Peyer's patch (tissue), 4 donors: Measurements from ENCODE around the gene PCDHA11. TPM values are rescaled to one million over a fixed set of nuclear protein-coding genes. Genes with fewer than 3 reads are reported as not detected.
A peak's percentile ranks its signal among the peaks of the same experiment; 100 is the strongest.
"Not testable (repeated sequence)": the region's sequence is repeated elsewhere in the genome, so short reads cannot be mapped to it uniquely, and the experiment has no call there.

Experiments used
- DNase-seq, 3 donors: peaks; one replicate each; pipeline ENCODE4 v3.0.0-alpha.2; 2017 to 2019
- H3K27ac ChIP-seq, 4 donors: fragments of 200-600 bp; sonication (generic); one replicate each; pipeline ENCODE4 v1.5.1; 2016 to 2019
- H3K27me3 ChIP-seq, 2 donors: fragments of 200-600 bp; sonication (generic); one replicate each; pipeline ENCODE4 v1.5.1; 2019
- H3K36me3 ChIP-seq, 3 donors: fragments of 200-600 bp; sonication (generic); one replicate each; pipeline ENCODE4 v1.5.1; 2016 to 2019
- H3K4me1 ChIP-seq, 4 donors: fragments of 200-600 bp; sonication (generic); one replicate each; pipeline ENCODE4 v1.5.1; 2016 to 2019
- H3K4me3 ChIP-seq, 4 donors: fragments of 200-600 bp; sonication (generic); 1 replicate in 3 of 4; 2 replicates in 1 of 4; pipeline ENCODE4 v1.5.1; 2016 to 2019; ENCODE audit warnings: mild to moderate bottlenecking in 1 of 4
- H3K9me3 ChIP-seq, 4 donors: fragments of 200-600 bp; sonication (generic); one replicate each; pipeline ENCODE4 v1.5.1; 2016 to 2019; ENCODE audit warnings: mild to moderate bottlenecking in 1 of 4
- POLR2A ChIP-seq, 2 donors: fragments of 450-650 bp; IDR thresholded peaks; one replicate each; pipeline ENCODE4 v1.5.1; 2017; ENCODE audit warnings: antibody characterized with exemption in 2 of 2, mild to moderate bottlenecking in 2 of 2, moderate library complexity in 2 of 2
- total RNA-seq, 4 donors: library from RNA; depleted of rRNA; stranded (reverse); fragments of >200 nt; gene quantifications; one replicate each; pipeline ENCODE4 v1.1.0, GENCODE V29; 2016
- TF ChIP-seq, protein P1 (sequence below), 6 experiments: fragments of 450-650 bp in 4 of 6; fragments of 200-600 bp in 2 of 6; sonication (generic) in 1 of 6; IDR thresholded peaks; one replicate each; pipeline ENCODE4 v1.5.1; 2017 to 2019; ENCODE audit warnings: antibody characterized with exemption in 6 of 6, mild to moderate bottlenecking in 3 of 6, moderate library complexity in 1 of 6

Gene PCDHA11, protein sequence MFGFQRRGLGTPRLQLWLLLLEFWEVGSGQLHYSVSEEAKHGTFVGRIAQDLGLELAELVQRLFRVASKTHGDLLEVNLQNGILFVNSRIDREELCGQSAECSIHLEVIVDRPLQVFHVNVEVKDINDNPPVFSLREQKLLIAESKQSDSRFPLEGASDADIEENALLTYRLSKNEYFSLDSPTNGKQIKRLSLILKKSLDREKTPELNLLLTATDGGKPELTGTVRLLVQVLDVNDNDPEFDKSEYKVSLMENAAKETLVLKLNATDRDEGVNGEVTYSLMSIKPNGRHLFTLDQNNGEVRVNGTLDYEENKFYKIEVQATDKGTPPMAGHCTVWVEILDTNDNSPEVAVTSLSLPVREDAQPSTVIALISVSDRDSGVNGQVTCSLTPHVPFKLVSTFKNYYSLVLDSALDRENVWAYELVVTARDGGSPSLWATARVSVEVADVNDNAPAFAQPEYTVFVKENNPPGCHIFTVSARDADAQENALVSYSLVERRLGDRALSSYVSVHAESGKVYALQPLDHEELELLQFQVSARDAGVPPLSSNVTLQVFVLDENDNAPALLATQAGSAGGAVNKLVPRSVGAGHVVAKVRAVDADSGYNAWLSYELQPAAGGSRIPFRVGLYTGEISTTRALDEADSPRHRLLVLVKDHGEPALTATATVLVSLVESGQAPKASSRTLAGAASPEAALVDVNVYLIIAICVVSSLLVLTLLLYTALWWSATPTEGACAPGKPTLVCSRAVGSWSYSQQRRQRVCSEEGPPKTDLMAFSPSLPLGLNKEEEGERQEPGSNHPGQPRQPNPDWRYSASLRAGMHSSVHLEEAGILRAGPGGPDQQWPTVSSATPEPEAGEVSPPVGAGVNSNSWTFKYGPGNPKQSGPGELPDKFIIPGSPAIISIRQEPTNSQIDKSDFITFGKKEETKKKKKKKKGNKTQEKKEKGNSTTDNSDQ
- 1 to 10 TPM in 1 of 4 donors, under 1 TPM in 3; 0.27 to 5.8 (median 0.40) TPM for total RNA-seq

DNA sequence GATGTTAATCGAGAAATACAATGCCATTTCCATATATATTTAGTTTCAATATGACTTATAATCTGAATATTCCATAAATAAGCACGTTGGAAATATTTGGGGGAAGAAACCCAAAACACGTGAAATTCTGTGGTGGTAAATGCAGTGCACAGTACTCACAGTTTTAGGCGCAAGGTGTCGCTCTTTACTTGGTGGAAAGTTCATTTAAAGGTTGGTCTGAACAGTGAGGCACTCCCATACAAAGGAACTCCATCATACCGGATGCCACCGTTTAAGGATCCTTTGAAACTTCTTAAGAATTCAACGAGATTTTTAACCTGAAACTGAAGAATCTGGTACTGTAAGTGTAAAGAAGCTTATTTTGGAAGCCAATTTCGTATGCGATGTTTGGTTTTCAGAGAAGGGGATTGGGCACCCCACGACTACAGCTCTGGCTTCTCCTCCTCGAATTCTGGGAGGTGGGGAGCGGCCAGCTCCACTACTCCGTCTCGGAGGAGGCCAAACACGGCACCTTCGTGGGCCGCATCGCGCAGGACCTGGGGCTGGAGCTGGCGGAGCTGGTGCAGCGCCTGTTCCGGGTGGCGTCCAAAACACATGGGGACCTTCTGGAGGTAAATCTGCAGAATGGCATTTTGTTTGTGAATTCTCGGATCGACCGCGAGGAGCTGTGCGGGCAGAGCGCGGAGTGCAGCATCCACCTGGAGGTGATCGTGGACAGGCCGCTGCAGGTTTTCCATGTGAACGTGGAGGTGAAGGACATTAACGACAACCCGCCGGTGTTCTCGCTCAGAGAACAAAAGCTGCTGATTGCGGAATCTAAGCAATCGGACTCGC lies at the start of gene PCDHA11:
PCDHA11 (plus strand) TSS at position 237 of the 834 bp plus-strand sequence; CDS start at position 384, 147 bp downstream.
- H3K4me3 ChIP-seq: no peak within 1 kb of the TSS
- H3K9me3 ChIP-seq: peaks cover 0 to 20% (median 3%) of the 10 kb centered on the region in 4 donors
- no peak for TF ChIP-seq POLR2A (IDR thresholded peaks at IDR 0.05)
- TF ChIP-seq, protein P1, sequence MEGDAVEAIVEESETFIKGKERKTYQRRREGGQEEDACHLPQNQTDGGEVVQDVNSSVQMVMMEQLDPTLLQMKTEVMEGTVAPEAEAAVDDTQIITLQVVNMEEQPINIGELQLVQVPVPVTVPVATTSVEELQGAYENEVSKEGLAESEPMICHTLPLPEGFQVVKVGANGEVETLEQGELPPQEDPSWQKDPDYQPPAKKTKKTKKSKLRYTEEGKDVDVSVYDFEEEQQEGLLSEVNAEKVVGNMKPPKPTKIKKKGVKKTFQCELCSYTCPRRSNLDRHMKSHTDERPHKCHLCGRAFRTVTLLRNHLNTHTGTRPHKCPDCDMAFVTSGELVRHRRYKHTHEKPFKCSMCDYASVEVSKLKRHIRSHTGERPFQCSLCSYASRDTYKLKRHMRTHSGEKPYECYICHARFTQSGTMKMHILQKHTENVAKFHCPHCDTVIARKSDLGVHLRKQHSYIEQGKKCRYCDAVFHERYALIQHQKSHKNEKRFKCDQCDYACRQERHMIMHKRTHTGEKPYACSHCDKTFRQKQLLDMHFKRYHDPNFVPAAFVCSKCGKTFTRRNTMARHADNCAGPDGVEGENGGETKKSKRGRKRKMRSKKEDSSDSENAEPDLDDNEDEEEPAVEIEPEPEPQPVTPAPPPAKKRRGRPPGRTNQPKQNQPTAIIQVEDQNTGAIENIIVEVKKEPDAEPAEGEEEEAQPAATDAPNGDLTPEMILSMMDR (IDR thresholded peaks at IDR 0.05): no peak
- H3K27ac ChIP-seq: no peak within 1 kb of the TSS
- H3K4me1 ChIP-seq: no peaks in the 10 kb centered on the region
- no peak for DNase-seq
- H3K36me3 ChIP-seq: no peaks in the 10 kb centered on the region
- no peaks in the 10 kb centered on the region for H3K27me3 ChIP-seq

DNA sequence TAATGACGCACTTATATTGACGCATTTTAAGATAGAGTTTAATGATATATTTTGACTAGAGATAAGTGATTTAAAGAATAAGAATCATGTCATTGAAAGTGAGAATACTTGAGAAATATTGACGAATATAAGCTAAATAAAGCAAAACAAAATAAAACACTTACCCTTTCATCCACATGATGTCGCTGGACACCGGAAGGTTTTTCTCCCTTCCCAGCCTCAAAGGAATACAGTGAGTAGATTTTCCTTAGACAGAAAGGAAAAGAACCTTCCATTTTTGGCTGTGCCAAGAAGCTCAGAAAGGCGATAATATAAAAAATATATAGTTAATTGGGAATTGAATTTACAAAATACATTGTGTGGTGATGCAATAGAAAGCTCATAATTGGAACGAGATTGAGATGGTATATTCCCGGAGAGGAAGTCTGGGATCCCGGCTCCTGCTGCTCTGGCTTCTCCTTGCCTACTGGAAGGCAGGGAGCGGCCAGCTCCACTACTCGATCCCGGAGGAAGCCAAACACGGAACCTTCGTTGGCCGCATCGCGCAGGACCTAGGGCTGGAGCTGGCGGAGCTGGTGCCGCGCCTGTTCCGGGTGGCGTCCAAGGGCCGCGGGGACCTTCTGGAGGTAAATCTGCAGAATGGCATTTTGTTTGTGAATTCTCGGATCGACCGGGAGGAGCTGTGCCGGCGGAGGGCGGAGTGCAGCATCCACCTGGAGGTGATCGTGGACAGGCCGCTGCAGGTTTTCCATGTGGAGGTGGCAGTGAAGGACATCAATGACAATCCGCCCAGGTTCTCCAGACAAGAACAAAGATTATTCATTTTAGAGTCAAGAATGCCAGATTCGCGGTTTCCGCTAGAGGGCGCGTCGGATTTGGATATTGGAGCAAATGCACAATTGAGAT lies 47.1 kb upstream of the PCDHA11 start, which contains the start of gene PCDHA5:
PCDHA5 (plus strand) TSS at position 239 of the 906 bp plus-strand sequence.
- H3K4me3 ChIP-seq: peak within 1 kb of the TSS in 1 of 4 donors; percentile 6
- H3K9me3 ChIP-seq: peaks cover 0 to 15% (median 0%) of the 10 kb centered on the region in 4 donors
- no peaks in the 10 kb centered on the region for H3K36me3 ChIP-seq
- H3K27me3 ChIP-seq: no peaks in the 10 kb centered on the region
- no peak within 1 kb of the TSS for H3K27ac ChIP-seq
- TF ChIP-seq POLR2A (IDR thresholded peaks at IDR 0.05): no peak
- TF ChIP-seq, protein P1 (IDR thresholded peaks at IDR 0.05): peak in 1 of 6 experiments; percentile 12
- no peaks in the 10 kb centered on the region for H3K4me1 ChIP-seq
- no peak for DNase-seq

DNA sequence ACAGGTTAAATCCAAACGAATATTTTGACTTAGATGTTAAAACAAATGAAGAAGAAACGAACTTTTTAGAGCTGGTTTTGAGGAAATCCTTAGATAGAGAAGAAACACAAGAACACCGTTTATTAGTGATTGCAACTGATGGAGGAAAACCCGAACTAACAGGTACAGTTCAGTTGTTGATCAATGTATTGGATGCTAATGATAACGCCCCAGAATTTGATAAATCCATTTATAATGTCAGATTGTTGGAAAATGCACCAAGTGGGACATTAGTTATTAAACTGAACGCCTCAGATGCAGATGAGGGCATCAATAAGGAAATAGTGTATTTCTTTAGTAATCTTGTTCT lies 46.5 kb upstream of the PCDHA11 start:
- no peak for DNase-seq
- Histone ChIP-seq H3K36me3 (no peaks in the 10 kb centered on the region), H3K4me1 (no peaks in the 10 kb centered on the region), H3K27me3 (no peaks in the 10 kb centered on the region), H3K9me3 (peaks cover 0 to 15% (median 0%) of the 10 kb centered on the region in 4 donors), H3K27ac (no peak overlapping the region), H3K4me3 (no peak overlapping the region)
- TF ChIP-seq POLR2A (IDR thresholded peaks at IDR 0.05): no peak
- TF ChIP-seq, protein P1 (IDR thresholded peaks at IDR 0.05): no peak

DNA sequence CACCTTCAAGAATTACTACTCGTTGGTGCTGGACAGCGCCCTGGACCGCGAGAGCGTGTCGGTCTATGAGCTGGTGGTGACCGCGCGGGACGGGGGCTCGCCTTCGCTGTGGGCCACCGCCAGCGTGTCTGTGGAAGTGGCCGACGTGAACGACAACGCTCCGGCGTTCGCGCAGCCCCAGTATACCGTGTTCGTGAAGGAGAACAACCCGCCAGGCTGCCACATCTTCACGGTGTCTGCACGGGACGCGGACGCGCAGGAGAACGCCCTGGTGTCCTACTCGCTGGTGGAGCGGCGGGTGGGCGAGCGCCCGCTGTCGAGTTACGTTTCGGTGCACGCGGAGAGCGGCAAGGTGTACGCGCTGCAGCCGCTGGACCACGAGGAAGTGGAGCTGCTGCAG lies 45.8 kb upstream of the PCDHA11 start:
- not testable (repeated sequence) for H3K27me3 ChIP-seq

DNA sequence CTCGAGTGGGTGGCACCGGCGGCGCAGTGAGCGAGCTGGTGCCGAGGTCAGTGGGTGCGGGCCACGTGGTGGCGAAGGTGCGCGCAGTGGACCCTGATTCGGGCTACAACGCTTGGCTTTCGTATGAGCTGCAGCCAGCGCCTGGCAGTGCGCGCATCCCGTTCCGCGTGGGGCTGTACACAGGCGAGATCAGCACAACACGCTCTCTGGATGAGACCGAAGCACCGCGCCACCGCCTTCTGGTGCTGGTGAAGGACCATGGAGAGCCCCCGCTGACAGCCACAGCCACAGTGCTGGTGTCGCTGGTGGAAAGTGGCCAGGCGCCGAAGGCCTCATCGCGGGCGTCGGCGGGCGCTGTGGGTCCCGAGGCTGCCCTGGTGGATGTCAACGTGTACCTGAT lies 45.3 kb upstream of the PCDHA11 start:
- no peaks in the 10 kb centered on the region for H3K4me1 ChIP-seq
- H3K4me3 ChIP-seq: no peak overlapping the region
- H3K9me3 ChIP-seq: peaks cover 0 to 22% (median 0%) of the 10 kb centered on the region in 4 donors
- TF ChIP-seq, protein P1 (IDR thresholded peaks at IDR 0.05): no peak
- no peak for TF ChIP-seq POLR2A (IDR thresholded peaks at IDR 0.05)
- no peak for DNase-seq
- no peaks in the 10 kb centered on the region for H3K27me3 ChIP-seq
- H3K27ac ChIP-seq: no peak overlapping the region
- H3K36me3 ChIP-seq: no peaks in the 10 kb centered on the region

More for the DNA sequence above, 45.8 kb upstream of the PCDHA11 start:
- not testable (repeated sequence) for H3K27ac ChIP-seq, H3K36me3 ChIP-seq, H3K4me1 ChIP-seq, H3K4me3 ChIP-seq, DNase-seq
- H3K9me3 ChIP-seq: peaks cover 0 to 17% (median 0%) of the 10 kb centered on the region in 4 donors
